ENCODE results near the gene KYAT1. TPM values are rescaled to one million over a fixed set of nuclear protein-coding genes. Genes with fewer than 3 reads are reported as not detected.
"Not testable (repeated sequence)": the region's sequence is repeated elsewhere in the genome, so short reads cannot be mapped to it uniquely, and the experiment has no call there.

KYAT1 gene
- total RNA-seq, 2 donors from 2014 or later: 13.6 to 25.3 TPM

DNA sequence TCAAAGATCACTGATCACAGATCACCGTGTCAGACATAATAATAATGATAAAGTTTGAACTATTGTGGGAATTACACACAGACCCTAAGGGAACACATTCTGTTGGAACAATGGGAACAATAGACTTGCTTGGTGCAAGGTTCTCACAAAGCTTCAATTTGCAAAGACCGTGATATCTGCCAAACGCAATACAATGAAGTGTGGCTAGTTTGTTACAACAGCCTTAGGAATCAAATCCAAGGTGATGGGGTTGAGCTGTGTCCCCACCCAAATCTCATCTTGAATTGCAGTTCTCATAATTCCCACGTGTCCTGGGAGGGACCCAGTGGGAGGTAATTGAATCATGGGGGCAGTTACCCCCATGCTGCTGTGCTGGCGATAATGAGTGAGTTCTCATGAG lies 20.8 kb downstream of the KYAT1 start:
- no peak for DNase-seq
- no peak overlapping the region for H3K9ac ChIP-seq (ENCODE audit: extremely low read depth, low read length, poor library complexity, severe bottlenecking)
- Mint-ChIP-seq H3K4me1 (peaks cover 26% of the 10 kb centered on the region), H3K4me3 (no peak overlapping the region), H3K27me3 (ENCODE audit: insufficient read depth) (no peaks in the 10 kb centered on the region), H3K36me3 (ENCODE audit: low read depth) (no peaks in the 10 kb centered on the region), H3K27ac (peak overlapping the region; percentile 92), H3K9me3 (no peaks in the 10 kb centered on the region)
- no peaks in the 10 kb centered on the region for H3K27me3 ChIP-seq (ENCODE audit: control insufficient read depth, insufficient read depth, low read length, poor library complexity, severe bottlenecking)
- no peak overlapping the region for H3K27ac ChIP-seq (ENCODE audit: low read depth, low read length)
- no peaks in the 10 kb centered on the region for H3K9me3 ChIP-seq (ENCODE audit: control insufficient read depth, low read length)
- H3K36me3 ChIP-seq (ENCODE audit: control insufficient read depth, insufficient read depth, low read length): no peaks in the 10 kb centered on the region
- WGBS, 2 experiments (ENCODE audit: insufficient coverage in 1 of 2, insufficient read length in 1 of 2): 72 to 83% methylated on average over 3 to 5 of the region's 5 CpGs
- peaks cover 10% of the 10 kb centered on the region for H3K4me1 ChIP-seq (ENCODE audit: control insufficient read depth, insufficient read depth, low read length)
- H3K4me3 ChIP-seq (ENCODE audit: low read length): no peak overlapping the region
- TF ChIP-seq, protein P1, sequence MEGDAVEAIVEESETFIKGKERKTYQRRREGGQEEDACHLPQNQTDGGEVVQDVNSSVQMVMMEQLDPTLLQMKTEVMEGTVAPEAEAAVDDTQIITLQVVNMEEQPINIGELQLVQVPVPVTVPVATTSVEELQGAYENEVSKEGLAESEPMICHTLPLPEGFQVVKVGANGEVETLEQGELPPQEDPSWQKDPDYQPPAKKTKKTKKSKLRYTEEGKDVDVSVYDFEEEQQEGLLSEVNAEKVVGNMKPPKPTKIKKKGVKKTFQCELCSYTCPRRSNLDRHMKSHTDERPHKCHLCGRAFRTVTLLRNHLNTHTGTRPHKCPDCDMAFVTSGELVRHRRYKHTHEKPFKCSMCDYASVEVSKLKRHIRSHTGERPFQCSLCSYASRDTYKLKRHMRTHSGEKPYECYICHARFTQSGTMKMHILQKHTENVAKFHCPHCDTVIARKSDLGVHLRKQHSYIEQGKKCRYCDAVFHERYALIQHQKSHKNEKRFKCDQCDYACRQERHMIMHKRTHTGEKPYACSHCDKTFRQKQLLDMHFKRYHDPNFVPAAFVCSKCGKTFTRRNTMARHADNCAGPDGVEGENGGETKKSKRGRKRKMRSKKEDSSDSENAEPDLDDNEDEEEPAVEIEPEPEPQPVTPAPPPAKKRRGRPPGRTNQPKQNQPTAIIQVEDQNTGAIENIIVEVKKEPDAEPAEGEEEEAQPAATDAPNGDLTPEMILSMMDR (conservative IDR thresholded peaks at IDR 0.05): no peak

DNA sequence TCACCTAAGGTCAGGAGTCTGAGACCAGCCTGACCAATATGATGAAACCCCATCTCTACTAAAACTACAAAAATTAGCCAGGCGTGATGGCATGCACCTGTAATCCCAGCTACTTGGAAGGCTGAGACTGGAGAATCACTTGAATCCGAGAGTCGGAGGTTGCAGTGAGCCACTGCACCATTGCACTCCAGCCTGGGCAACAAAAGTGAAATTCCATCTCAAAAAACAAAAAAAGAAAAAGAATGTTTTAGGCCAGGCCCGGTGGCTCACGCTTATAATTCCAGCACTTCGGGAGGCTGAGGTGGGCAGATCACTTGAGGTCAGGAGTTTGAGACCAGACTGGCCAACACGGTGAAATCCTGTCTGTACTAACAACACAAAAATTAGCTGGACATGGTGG lies 23.3 kb downstream of the KYAT1 start:
- not testable (repeated sequence) for H3K9ac ChIP-seq (ENCODE audit: extremely low read depth, low read length, poor library complexity, severe bottlenecking); DNase-seq; H3K4me3 Mint-ChIP-seq; H3K9me3 ChIP-seq (ENCODE audit: control insufficient read depth, low read length); H3K27me3 ChIP-seq (ENCODE audit: control insufficient read depth, insufficient read depth, low read length, poor library complexity, severe bottlenecking); H3K27ac ChIP-seq (ENCODE audit: low read depth, low read length); H3K36me3 ChIP-seq (ENCODE audit: control insufficient read depth, insufficient read depth, low read length); H3K27ac Mint-ChIP-seq; H3K36me3 Mint-ChIP-seq (ENCODE audit: low read depth); H3K4me3 ChIP-seq (ENCODE audit: low read length); H3K27me3 Mint-ChIP-seq (ENCODE audit: insufficient read depth); H3K4me1 ChIP-seq (ENCODE audit: control insufficient read depth, insufficient read depth, low read length); H3K9me3 Mint-ChIP-seq
- WGBS, 2 experiments (ENCODE audit: insufficient coverage in 1 of 2, insufficient read length in 1 of 2): 92 to 95% methylated on average over 7 of the region's 7 CpGs
- H3K4me1 Mint-ChIP-seq: peaks cover 24% of the 10 kb centered on the region

DNA sequence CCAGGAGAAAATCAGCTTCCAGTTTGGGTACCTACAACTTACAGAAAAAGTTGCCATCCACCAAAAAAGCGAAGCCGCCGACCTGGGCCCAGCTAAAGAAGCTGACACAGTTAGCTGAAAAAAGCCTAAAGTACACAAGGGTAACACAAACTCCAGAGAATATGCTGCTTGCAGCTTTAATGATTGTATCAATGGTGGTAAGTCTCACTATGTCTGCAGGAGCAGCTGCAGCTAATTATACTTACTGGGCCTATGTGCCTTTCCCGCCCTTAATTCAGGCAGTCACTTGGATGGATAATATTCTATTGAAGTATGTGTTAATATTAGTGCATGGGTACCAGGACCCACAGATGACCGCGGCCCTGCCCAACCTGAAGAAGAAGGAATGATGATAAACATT lies 27.3 kb downstream of the KYAT1 start:
- H3K36me3 Mint-ChIP-seq (ENCODE audit: low read depth): peaks cover 16% of the 10 kb centered on the region
- not testable (repeated sequence) for H3K27ac ChIP-seq (ENCODE audit: low read depth, low read length); H3K4me3 Mint-ChIP-seq; H3K4me3 ChIP-seq (ENCODE audit: low read length); H3K27ac Mint-ChIP-seq; H3K4me1 Mint-ChIP-seq; H3K27me3 Mint-ChIP-seq (ENCODE audit: insufficient read depth); DNase-seq; H3K27me3 ChIP-seq (ENCODE audit: control insufficient read depth, insufficient read depth, low read length, poor library complexity, severe bottlenecking); H3K4me1 ChIP-seq (ENCODE audit: control insufficient read depth, insufficient read depth, low read length); H3K36me3 ChIP-seq (ENCODE audit: control insufficient read depth, insufficient read depth, low read length); H3K9ac ChIP-seq (ENCODE audit: extremely low read depth, low read length, poor library complexity, severe bottlenecking)
- 97 to 100% methylated on average over 2 to 6 of the region's 6 CpGs for whole genome bisulfite sequencing, 2 experiments (ENCODE audit: insufficient coverage in 1 of 2, insufficient read length in 1 of 2)
- H3K9me3 Mint-ChIP-seq: peaks cover 21% of the 10 kb centered on the region
- peaks cover 18% of the 10 kb centered on the region for H3K9me3 ChIP-seq (ENCODE audit: control insufficient read depth, low read length)

DNA sequence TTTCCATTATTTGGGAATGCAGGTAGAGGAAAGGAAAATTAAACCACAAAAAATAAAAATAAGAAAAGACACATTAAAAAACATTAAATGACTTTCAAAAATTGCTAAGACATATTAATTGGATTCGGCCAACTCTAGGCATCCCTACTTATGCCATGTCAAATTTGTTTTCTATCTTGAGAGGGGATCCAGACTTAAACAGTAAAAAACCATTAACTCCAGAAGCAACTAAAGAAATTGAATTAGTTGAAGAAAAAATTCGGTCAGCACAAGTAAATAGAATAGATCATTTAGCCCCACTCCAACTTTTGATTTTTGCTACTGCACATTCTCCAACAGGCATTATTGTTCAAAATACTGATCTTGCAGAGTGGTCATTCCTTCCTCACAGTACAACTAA lies 29.1 kb downstream of the KYAT1 start:
- not testable (repeated sequence) for H3K27ac Mint-ChIP-seq; H3K4me1 ChIP-seq (ENCODE audit: control insufficient read depth, insufficient read depth, low read length); H3K27me3 ChIP-seq (ENCODE audit: control insufficient read depth, insufficient read depth, low read length, poor library complexity, severe bottlenecking); H3K9ac ChIP-seq (ENCODE audit: extremely low read depth, low read length, poor library complexity, severe bottlenecking); DNase-seq; H3K4me1 Mint-ChIP-seq; H3K27ac ChIP-seq (ENCODE audit: low read depth, low read length); H3K4me3 ChIP-seq (ENCODE audit: low read length); H3K36me3 ChIP-seq (ENCODE audit: control insufficient read depth, insufficient read depth, low read length); H3K4me3 Mint-ChIP-seq; H3K27me3 Mint-ChIP-seq (ENCODE audit: insufficient read depth)
- H3K9me3 ChIP-seq (ENCODE audit: control insufficient read depth, low read length): peaks cover 29% of the 10 kb centered on the region
- Mint-ChIP-seq H3K36me3 (ENCODE audit: low read depth) (peaks cover 24% of the 10 kb centered on the region), H3K9me3 (peaks cover 37% of the 10 kb centered on the region)
- 90 to 100% methylated on average over 1 to 2 of the region's 2 CpGs for WGBS, 2 experiments (ENCODE audit: insufficient coverage in 1 of 2, insufficient read length in 1 of 2)
